Smooth muscle cell (in vitro differentiated cells): Measurements from ENCODE around the gene LYRM9. TPM values are rescaled to one million over a fixed set of nuclear protein-coding genes. Genes with fewer than 3 reads are reported as not detected.

Experiments used
- DNase-seq: peaks from one replicate; lab custom pipeline; 2025; ENCODE audit not compliant: unreplicated experiment; lab: John Stamatoyannopoulos, UW
- H2AFZ ChIP-seq: fragments of 200-600 bp; sonication (generic); 2 replicates; pipeline ENCODE4 v1.6.0; 2016; ENCODE audit warnings: antibody characterized with exemption, low read depth, mild to moderate bottlenecking
- H3F3A ChIP-seq: fragments of 200-600 bp; sonication (generic); 2 replicates; pipeline ENCODE4 v1.6.0; 2017; ENCODE audit warnings: antibody characterized with exemption, low read depth
- H3K27ac ChIP-seq: fragments of 200-600 bp; sonication (generic); 2 replicates; pipeline ENCODE4 v1.5.1; 2016; ENCODE audit warnings: low read depth, mild to moderate bottlenecking
- H3K27me3 ChIP-seq: fragments of 200-600 bp; sonication (generic); 2 replicates; pipeline ENCODE4 v1.6.1; 2016; ENCODE audit warnings: low read depth, mild to moderate bottlenecking
- H3K36me3 ChIP-seq: fragments of 200-600 bp; sonication (generic); 2 replicates; pipeline ENCODE4 v1.5.1; 2016; ENCODE audit warnings: low read depth
- H3K4me1 ChIP-seq: fragments of 200-600 bp; sonication (generic); 2 replicates; pipeline ENCODE4 v1.5.1; 2016; ENCODE audit warnings: low read depth
- H3K4me2 ChIP-seq: fragments of 200-600 bp; sonication (generic); 2 replicates; pipeline ENCODE4 v1.6.0; 2016; ENCODE audit warnings: mild to moderate bottlenecking
- H3K4me3 ChIP-seq: fragments of 200-600 bp; sonication (generic); 2 replicates; pipeline ENCODE4 v1.5.1; 2016; ENCODE audit warnings: mild to moderate bottlenecking
- H3K79me2 ChIP-seq: fragments of 200-600 bp; sonication (generic); 2 replicates; pipeline ENCODE4 v1.6.0; 2016; ENCODE audit warnings: low read depth, mild to moderate bottlenecking
- H3K9ac ChIP-seq: fragments of 200-600 bp; sonication (generic); 2 replicates; pipeline ENCODE4 v1.6.0; 2016; ENCODE audit warnings: low read depth
- H3K9me3 ChIP-seq: fragments of 200-600 bp; sonication (generic); replicated peaks from 2 replicates; pipeline ENCODE4 v1.5.1; 2016; ENCODE audit warnings: low read depth
- H4K20me1 ChIP-seq: fragments of 200-600 bp; sonication (generic); 2 replicates; pipeline ENCODE4 v1.6.0; 2016; ENCODE audit warnings: low read depth
- CTCF ChIP-seq: fragments of 200-600 bp; sonication (generic); IDR thresholded peaks from 2 replicates; pipeline ENCODE4 v1.5.1; 2017; ENCODE audit warnings: borderline replicate concordance, mild to moderate bottlenecking, antibody characterized with exemption; ENCODE audit not compliant: insufficient read depth, poor library complexity, severe bottlenecking
- WGBS: methylation state at CpG from one replicate; pipeline ENCODE4 v1.1.7; 2016; ENCODE audit warnings: low lambda C conversion rate; 5-methylcytosine and 5-hydroxymethylcytosine counted together
- polyA plus RNA-seq: library from polyadenylated mRNA; unstranded; fragments of >200 nt; fragmentation: Nextera tagmentation; extraction: Ambion mirVana; gene quantifications from 2 replicates; pipeline ENCODE4 v1.2.1, GENCODE V29; 2016
- total RNA-seq: library from RNA; depleted of rRNA; stranded (reverse); fragments of >200 nt; gene quantifications from 2 replicates; pipeline ENCODE4 v1.2.3, GENCODE V29; 2014

Gene LYRM9
- total and polyA plus RNA-seq, 2 experiments from 2014 or later, result 10.6 to 11.4 TPM

- Histone ChIP-seq H3F3A (no peaks in the 10 kb centered on the region), H2AFZ (no peak overlapping the region), H3K27me3 (no peaks in the 10 kb centered on the region), H3K27ac (no peak overlapping the region), H3K4me1 (peaks cover 4% of the 10 kb centered on the region), H3K9ac (no peak overlapping the region), H3K9me3 (no peaks in the 10 kb centered on the region), H3K4me3 (no peak overlapping the region), H3K36me3 (no peaks in the 10 kb centered on the region), H4K20me1 (no peaks in the 10 kb centered on the region), H3K4me2 (no peak overlapping the region), H3K79me2 (no peaks in the 10 kb centered on the region)
- no peak for DNase-seq
- WGBS, result 30% methylated on average over 8 of the region's 8 CpGs
- TF ChIP-seq CTCF, result no peak
Observed at GRCh38 chr17:27895123-27895895, 2.1 kb upstream of the LYRM9 start.

GRCh38 chr17:27893841-27894503 lies 807 bp upstream of the LYRM9 start:
- H3K4me3 ChIP-seq, result peak overlapping the region; percentile 82
- H3K4me2 ChIP-seq, result peak overlapping the region; percentile 99
- no peaks in the 10 kb centered on the region for H3K27me3 ChIP-seq
- peaks cover 4% of the 10 kb centered on the region for H3K4me1 ChIP-seq
- no peaks in the 10 kb centered on the region for H3K9me3 ChIP-seq
- TF ChIP-seq CTCF, result no peak
- WGBS, result 52% methylated on average over 7 of the region's 7 CpGs
- DNase-seq, result no peak
- H2AFZ ChIP-seq, result peak overlapping the region; percentile 99
- no peak overlapping the region for H3K27ac ChIP-seq
- H4K20me1 ChIP-seq, result no peaks in the 10 kb centered on the region
- no peaks in the 10 kb centered on the region for H3F3A ChIP-seq
- no peaks in the 10 kb centered on the region for H3K79me2 ChIP-seq
- H3K9ac ChIP-seq, result no peak overlapping the region
- H3K36me3 ChIP-seq, result no peaks in the 10 kb centered on the region

GRCh38 chr17:27892542-27892865 lies 661 bp downstream of the LYRM9 start:
- no peak for TF ChIP-seq CTCF
- Histone ChIP-seq H3K36me3 (no peaks in the 10 kb centered on the region), H3K9me3 (no peaks in the 10 kb centered on the region), H3K79me2 (no peaks in the 10 kb centered on the region), H3K9ac (peak overlapping the region; percentile 70), H3K4me2 (peak overlapping the region; percentile 99), H3K27me3 (no peaks in the 10 kb centered on the region), H3K4me1 (peaks cover 10% of the 10 kb centered on the region), H2AFZ (peak overlapping the region; percentile 91), H3F3A (no peaks in the 10 kb centered on the region), H4K20me1 (no peaks in the 10 kb centered on the region), H3K4me3 (peak overlapping the region; percentile 82), H3K27ac (no peak overlapping the region)
- DNase-seq, result no peak
- WGBS, result 68% methylated on average over 3 of the region's 3 CpGs

GRCh38 chr17:27891841-27892240 lies 1.3 kb downstream of the LYRM9 start:
- no peak for DNase-seq
- Histone ChIP-seq H3K27me3 (no peaks in the 10 kb centered on the region), H3K27ac (no peak overlapping the region), H3K9me3 (no peaks in the 10 kb centered on the region), H3K79me2 (no peaks in the 10 kb centered on the region), H3F3A (no peaks in the 10 kb centered on the region), H3K4me3 (no peak overlapping the region), H3K4me2 (no peak overlapping the region), H3K4me1 (peaks cover 10% of the 10 kb centered on the region), H4K20me1 (no peaks in the 10 kb centered on the region), H2AFZ (no peak overlapping the region), H3K36me3 (no peaks in the 10 kb centered on the region), H3K9ac (no peak overlapping the region)
- no peak for TF ChIP-seq CTCF
- 94% methylated on average over 9 of the region's 9 CpGs for WGBS
